GM23338 (cell line): ENCODE results near the gene NLRC4. TPM values are rescaled to one million over a fixed set of nuclear protein-coding genes. Genes with fewer than 3 reads are reported as not detected.

Source experiments
- ATAC-seq: fragments of 200-7000 bp; cut with Tn5 transposase; 3 replicates; pipeline ENCODE4 v1.9.1; 2020
- DNase-seq: peaks from one replicate; pipeline ENCODE4 v3.0.0-alpha.2; 2015; ENCODE audit warnings: low spot score
- H2AFZ ChIP-seq: fragments of 200-600 bp; sonication (generic); 2 replicates; pipeline ENCODE4 v1.8.0; 2016; ENCODE audit warnings: antibody characterized with exemption, mild to moderate bottlenecking, moderate library complexity
- H3F3A ChIP-seq: fragments of 200-600 bp; sonication (generic); replicated peaks from 2 replicates; pipeline ENCODE4 v1.8.0; 2017; ENCODE audit warnings: antibody characterized with exemption, mixed run types, low read depth
- H3K27ac ChIP-seq: fragments of 200-600 bp; sonication (generic); 2 replicates; pipeline ENCODE4 v1.6.1; 2016; ENCODE audit warnings: low read depth
- H3K27me3 ChIP-seq: fragments of 200-600 bp; sonication (generic); 2 replicates; pipeline ENCODE4 v1.8.0; 2016; ENCODE audit warnings: mild to moderate bottlenecking, mixed run types, moderate library complexity; ENCODE audit not compliant: insufficient read depth
- H3K36me3 ChIP-seq: fragments of 200-600 bp; sonication (generic); 2 replicates; pipeline ENCODE4 v1.8.0; 2016; ENCODE audit warnings: mild to moderate bottlenecking; ENCODE audit not compliant: insufficient read depth
- H3K4me1 ChIP-seq: fragments of 200-600 bp; sonication (generic); 2 replicates; pipeline ENCODE4 v1.8.0; 2016; ENCODE audit warnings: mild to moderate bottlenecking, moderate library complexity; ENCODE audit not compliant: insufficient read depth
- H3K4me2 ChIP-seq: fragments of 200-600 bp; sonication (generic); 2 replicates; pipeline ENCODE4 v1.7.1; 2017; ENCODE audit warnings: mixed run types
- H3K4me3 ChIP-seq: fragments of 200-600 bp; sonication (generic); 2 replicates; pipeline ENCODE4 v1.6.1; 2016; ENCODE audit warnings: mixed run types
- H3K79me2 ChIP-seq: fragments of 200-600 bp; sonication (generic); replicated peaks from 2 replicates; pipeline ENCODE4 v1.8.0; 2017; ENCODE audit warnings: mild to moderate bottlenecking; ENCODE audit not compliant: insufficient read depth
- H3K9me2 ChIP-seq: fragments of 200-600 bp; sonication (generic); 2 replicates; pipeline ENCODE4 v1.8.0; 2017; ENCODE audit not compliant: insufficient read depth
- H4K20me1 ChIP-seq: fragments of 200-600 bp; sonication (generic); replicated peaks from 2 replicates; pipeline ENCODE4 v1.8.0; 2017; ENCODE audit warnings: mild to moderate bottlenecking; ENCODE audit not compliant: insufficient read depth
- H3K27ac Mint-ChIP-seq: 2 replicates; pipeline ENCODE4 v1.8.0; 2020; ENCODE audit warnings: inconsistent platforms, mild to moderate bottlenecking, moderate library complexity, mixed read lengths
- H3K27me3 Mint-ChIP-seq: 3 replicates; pipeline ENCODE4 v1.8.0; 2022; ENCODE audit warnings: low read depth, mild to moderate bottlenecking, moderate library complexity, mixed read lengths, inconsistent platforms; ENCODE audit not compliant: insufficient read depth, poor library complexity
- H3K36me3 Mint-ChIP-seq: 3 replicates; pipeline ENCODE4 v1.8.0; 2021; ENCODE audit warnings: low read depth, mild to moderate bottlenecking, inconsistent platforms, moderate library complexity, mixed read lengths
- H3K4me1 Mint-ChIP-seq: 3 replicates; pipeline ENCODE4 v1.8.0; 2020; ENCODE audit warnings: mild to moderate bottlenecking, inconsistent platforms, mixed read lengths
- H3K4me3 Mint-ChIP-seq: 3 replicates; pipeline ENCODE4 v1.8.0; 2021; ENCODE audit warnings: moderate library complexity, mild to moderate bottlenecking, inconsistent platforms, mixed read lengths
- H3K9me3 Mint-ChIP-seq: 3 replicates; pipeline ENCODE4 v1.8.0; 2020; ENCODE audit warnings: moderate library complexity, mild to moderate bottlenecking, inconsistent platforms, mixed read lengths
- ETS1 ChIP-seq: IDR thresholded peaks from 2 replicates; pipeline ENCODE4 v1.6.1; 2016; ENCODE audit warnings: antibody characterized with exemption
- NANOG ChIP-seq: IDR thresholded peaks from 2 replicates; pipeline ENCODE4 v1.6.1; 2016; ENCODE audit warnings: antibody characterized with exemption, borderline replicate concordance
- POLR2AphosphoS5 ChIP-seq: IDR thresholded peaks from 2 replicates; pipeline ENCODE4 v1.6.1; 2016; ENCODE audit warnings: antibody characterized with exemption, low read depth
- REST ChIP-seq: IDR thresholded peaks from one replicate; pipeline ENCODE4 v1.6.1; 2018; ENCODE audit warnings: antibody characterized with exemption; ENCODE audit not compliant: unreplicated experiment
- polyA plus RNA-seq: library from polyadenylated mRNA; unstranded; fragments of >200 nt; fragmentation: Nextera tagmentation; extraction: Ambion mirVana; gene quantifications from 2 replicates; pipeline ENCODE4 v1.2.1, GENCODE V29; 2016
- total RNA-seq: library from RNA; depleted of rRNA; stranded (reverse); fragments of >200 nt; shearing (Covaris generic); gene quantifications from 2 replicates; pipeline ENCODE4 v1.2.3, GENCODE V29; 2014

The NLRC4 gene
- total and polyA plus RNA-seq, 2 experiments from 2014 or later: 0.50 TPM; not detected in 1

- Histone ChIP-seq H3K27ac (peak overlapping the region; percentile 96), H3K36me3 (no peaks in the 10 kb centered on the region), H4K20me1 (no peaks in the 10 kb centered on the region), H3K4me1 (no peaks in the 10 kb centered on the region), H3K27me3 (no peaks in the 10 kb centered on the region), H3F3A (no peaks in the 10 kb centered on the region; the same call in 1 of the 2 replicates), H3K79me2 (peaks cover 29% of the 10 kb centered on the region), H3K9me2 (no peaks in the 10 kb centered on the region), H2AFZ (peak overlapping the region; percentile 2; the same call in 1 of the 2 replicates), H3K4me2 (peak overlapping the region; percentile 95), H3K4me3 (peak overlapping the region; percentile 80)
- peaks cover 6% of the 10 kb centered on the region for H3K27me3 Mint-ChIP-seq
- no peak for ATAC-seq
- TF ChIP-seq ETS1: no peak
- H3K4me1 Mint-ChIP-seq: 0 out of 3 replicates have a peak, but pooled peaks cover 3% of the 10 kb centered on the region
- peak overlapping the region; percentile 88 for H3K4me3 Mint-ChIP-seq
- peak overlapping the region; percentile 75; the same call in 1 of the 2 replicates for H3K27ac Mint-ChIP-seq
- H3K36me3 Mint-ChIP-seq: peaks cover 5% of the 10 kb centered on the region; the same call in 2 of the 3 replicates
- no peaks in the 10 kb centered on the region for H3K9me3 Mint-ChIP-seq
- no peak for DNase-seq
Observed at GRCh38 chr2:32278478-32278853, 13.8 kb upstream of the NLRC4 start.

GRCh38 chr2:32277674-32278477 is 13.2 kb upstream of the NLRC4 start, which contains the start of gene YIPF4:
Gene YIPF4, plus strand, starts transcription at chr2:32277904. Its CDS starts 252 bp downstream, at chr2:32278156.
- DNase-seq (peak; percentile 95), ATAC-seq (peak; percentile 97)
- Histone ChIP-seq H4K20me1 (no peaks in the 10 kb centered on the region), H3K27me3 (no peaks in the 10 kb centered on the region), H3K36me3 (no peaks in the 10 kb centered on the region), H3K79me2 (peaks cover 29% of the 10 kb centered on the region), H3F3A (no peaks in the 10 kb centered on the region; the same call in 1 of the 2 replicates), H3K9me2 (no peaks in the 10 kb centered on the region), H3K27ac (peak within 1 kb of the TSS; percentile 96), H3K4me2 (peak within 1 kb of the TSS; percentile 95), H3K4me3 (peak within 1 kb of the TSS; percentile 80), H2AFZ (peak within 1 kb of the TSS; percentile 2), H3K4me1 (no peaks in the 10 kb centered on the region)
- Mint-ChIP-seq H3K9me3 (no peaks in the 10 kb centered on the region), H3K27ac (peak within 1 kb of the TSS; percentile 88), H3K4me3 (peak within 1 kb of the TSS; percentile 88), H3K36me3 (peaks cover 5% of the 10 kb centered on the region; the same call in 2 of the 3 replicates), H3K27me3 (peaks cover 6% of the 10 kb centered on the region), H3K4me1 (0 out of 3 replicates have a peak, but pooled peaks cover 3% of the 10 kb centered on the region)
- TF ChIP-seq ETS1 (peak; percentile 63; the same call in 1 of the 2 replicates), REST (no peak), POLR2AphosphoS5 (peak; percentile 70), NANOG (no peak)
